K562 (cell line): ENCODE data around the gene BTBD18. TPM values are rescaled to one million over a fixed set of nuclear protein-coding genes. Genes with fewer than 3 reads are reported as not detected.

ENCODE experiments used
- ARNT ChIP-seq, 2 experiments: fragments of 450-650 bp; IDR thresholded peaks; 2 replicates each; pipeline ENCODE4 v1.6.1; 2016; ENCODE audit warnings: mild to moderate bottlenecking in 1 of 2
- ASH1L ChIP-seq: fragments of 450-650 bp; IDR thresholded peaks from 2 replicates; pipeline ENCODE4 v1.6.1; 2018; ENCODE audit warnings: borderline replicate concordance, mild to moderate bottlenecking, low read depth; ENCODE audit not compliant: partially characterized antibody
- ATF7 ChIP-seq: fragments of 450-650 bp; IDR thresholded peaks from 2 replicates; pipeline ENCODE4 v1.7.1; 2014; ENCODE audit warnings: mild to moderate bottlenecking, moderate library complexity
- HDAC2 ChIP-seq: fragments of 450-650 bp; IDR thresholded peaks from 2 replicates; pipeline ENCODE4 v1.6.1; 2016; ENCODE audit warnings: mild to moderate bottlenecking
- HINFP ChIP-seq: fragments of 450-650 bp; conservative IDR thresholded peaks from 2 replicates; pipeline ENCODE4 v1.6.1; 2016; ENCODE audit warnings: missing genetic modification characterization, low read depth, mild to moderate bottlenecking, control low read depth, missing compliant biosample characterization
- MAZ ChIP-seq, 2 experiments: fragments of 450-650 bp in 1 of 2; sonication (generic) in 1 of 2; formaldehyde crosslinking; IDR thresholded peaks in 1 of 2; conservative IDR thresholded peaks in 1 of 2; 2 replicates each; pipeline versions ENCODE4 v1.4.0 to v1.5.0; 2020; ENCODE audit warnings: mild to moderate bottlenecking in 1 of 2, missing genetic modification reagents in 1 of 2
- POLR2A ChIP-seq: fragments of 450-650 bp; conservative IDR thresholded peaks from 2 replicates; pipeline ENCODE4 v1.6.1; 2016
- POLR2AphosphoS2 ChIP-seq: IDR thresholded peaks from 2 replicates; pipeline ENCODE4 v1.6.1; 2012; ENCODE audit warnings: low read length, improper control_type of control experiment
- PREB ChIP-seq: sonication (generic); formaldehyde crosslinking; IDR thresholded peaks from 2 replicates; pipeline ENCODE4 v1.8.1; 2023; ENCODE audit warnings: mild to moderate bottlenecking, missing genetic modification reagents
- SAFB2 ChIP-seq: fragments of 200-400 bp; formaldehyde crosslinking; IDR thresholded peaks from 2 replicates; pipeline ENCODE4 v1.6.1; 2018; ENCODE audit warnings: borderline replicate concordance, low read length, low read depth, moderate library complexity; ENCODE audit not compliant: severe bottlenecking
- U2AF2 ChIP-seq: fragments of 200-400 bp; formaldehyde crosslinking; optimal IDR thresholded peaks from 2 replicates; pipeline ENCODE3; 2017; ENCODE audit warnings: low read depth, mild to moderate bottlenecking, low read length
- YBX1 ChIP-seq: fragments of 450-650 bp; IDR thresholded peaks from 2 replicates; pipeline ENCODE4 v1.7.1; 2016; ENCODE audit warnings: mild to moderate bottlenecking
- ZNF407 ChIP-seq: fragments of 450-650 bp; IDR thresholded peaks from 2 replicates; pipeline ENCODE4 v1.6.1; 2016; ENCODE audit warnings: low read depth
- polyA plus RNA-seq, 8 experiments: library from polyadenylated mRNA; depleted of rRNA in 4 of 8; stranded (reverse) in 5 of 8; unstranded in 3 of 8; fragments of >200 nt; fragmentation: Nextera tagmentation in 2 of 8; fragmentation: Illumina TruSeq in 1 of 8; extraction: Ambion mirVana in 2 of 8; extraction: Trizol in 1 of 8; gene quantifications; 2 replicates each; pipeline versions ENCODE4 v1.2.1 to v1.2.3, GENCODE V29; 2011 to 2014; ENCODE audit warnings: inconsistent platforms in 1 of 8, missing spikeins in 1 of 8
- total RNA-seq, 7 experiments: library from RNA; depleted of rRNA in 6 of 7; stranded (reverse); fragments of >200 nt in 6 of 7; fragmentation: Illumina TruSeq in 2 of 7; extraction: Trizol in 2 of 7; gene quantifications; 2 replicates each; pipeline versions ENCODE4 v1.2.1 to v1.2.3, GENCODE V29; 2011 to 2021; ENCODE audit warnings: low replicate concordance in 1 of 7

Gene BTBD18
- total and polyA plus RNA-seq, 9 of the 15 experiments (the other 6 are each of a cell fraction or from before 2014, with no cell fraction given) = 0.06 TPM; not detected in 8

GRCh38 chr11:57712256-57713150 is 39.1 kb downstream of the BTBD18 start, which contains the start of gene TMX2 (continued):
- no peak for TF ChIP-seq MAZ (CRISPR knock-in tag; conservative IDR thresholded peaks at IDR 0.05 in 1 of 2, IDR thresholded peaks at IDR 0.05 in 1 of 2)
- TF ChIP-seq U2AF2 = no peak
- TF ChIP-seq PREB (CRISPR knock-in tag) = no peak
- peak; percentile 94 for TF ChIP-seq ASH1L
- peak; percentile 95 for TF ChIP-seq POLR2A
- TF ChIP-seq SAFB2 = no peak
- no peak for TF ChIP-seq ZNF407
- no peak for TF ChIP-seq YBX1
- TF ChIP-seq POLR2AphosphoS2 = no peak
- peak; percentile 21 to 31; a peak in 1 of 4 replicates for TF ChIP-seq ARNT (IDR thresholded peaks at IDR 0.05)
- TF ChIP-seq ATF7 = 0 out of 2 replicates have a peak, but pooled peaks have one; percentile 46
- TF ChIP-seq HINFP (tag) = no peak
- TF ChIP-seq HDAC2 = peak; percentile 57; the same call in 1 of the 2 replicates
